Medulla oblongata (tissue), 1 donor: Measurements from ENCODE around the gene C8G.
A peak's percentile ranks its signal among the peaks of the same experiment; 100 is the strongest.

Experiments
- DNase-seq: peaks from one replicate; pipeline ENCODE4 v3.0.0-alpha.2; 2015; ENCODE audit errors: extremely low spot score

The C8G gene

GRCh38 chr9:136941231-136942111, 3.6 kb upstream of the C8G start:
- no peak for DNase-seq

DNA sequence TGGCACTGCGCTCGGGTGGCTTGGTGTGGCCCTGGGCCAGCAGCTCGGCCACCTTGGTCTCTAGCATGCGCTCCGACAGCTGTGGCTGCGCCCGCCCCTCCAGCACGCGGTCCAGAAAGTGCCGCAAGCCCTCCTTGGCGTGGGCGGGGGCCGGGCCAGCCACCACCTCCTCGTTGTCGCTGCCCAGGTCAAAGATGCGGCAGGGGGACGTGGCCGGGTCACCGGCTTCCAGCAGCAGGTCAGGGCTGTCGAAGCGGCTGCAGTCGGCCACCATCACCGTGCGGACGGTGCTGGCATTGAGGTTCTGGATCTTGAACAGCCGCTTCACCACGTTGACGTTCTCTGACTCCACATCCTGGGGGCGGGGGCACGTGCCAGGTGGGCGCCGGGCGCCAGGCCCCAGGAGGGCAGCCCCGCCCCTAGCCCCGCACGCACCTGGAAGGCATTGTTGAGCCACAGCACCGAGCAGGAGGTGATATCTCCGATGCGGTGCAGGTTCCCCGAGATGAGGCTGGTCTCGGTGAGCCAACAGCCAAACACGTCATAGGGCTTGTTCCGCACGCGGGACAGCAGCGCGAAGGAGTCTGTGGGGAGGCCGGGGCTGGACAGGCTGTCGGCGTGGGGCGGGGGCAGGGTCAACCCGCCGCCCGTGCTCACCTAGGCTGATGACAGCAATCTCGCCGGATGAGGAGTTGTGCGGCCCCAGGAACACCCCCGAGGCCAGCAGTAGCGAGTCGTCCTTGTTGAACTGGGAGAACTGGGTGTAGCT, 2.7 kb upstream of the C8G start:
- DNase-seq = no peak

- no peak for DNase-seq
Observed at GRCh38 chr9:136942881-136943230, 2.2 kb upstream of the C8G start.

GRCh38 chr9:136943291-136944211, 1.5 kb upstream of the C8G start:
- no peak for DNase-seq

DNA sequence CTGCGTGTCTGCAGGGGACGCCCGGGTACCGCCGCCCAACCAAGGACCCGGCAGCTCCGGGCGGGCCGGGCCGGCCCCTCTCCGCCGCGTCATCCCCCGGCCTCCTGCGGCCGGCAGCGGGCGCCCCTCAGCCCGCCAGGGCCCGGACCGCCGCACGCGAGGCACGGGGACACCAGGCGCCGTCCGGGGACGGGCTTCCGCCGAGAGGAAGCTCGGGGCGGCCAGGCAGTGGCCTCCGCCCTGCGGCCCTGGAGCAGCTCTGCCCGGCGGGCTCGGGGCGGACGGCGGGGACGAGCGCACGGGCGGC, 878 bp upstream of the C8G start:
- no peak for DNase-seq

DNA sequence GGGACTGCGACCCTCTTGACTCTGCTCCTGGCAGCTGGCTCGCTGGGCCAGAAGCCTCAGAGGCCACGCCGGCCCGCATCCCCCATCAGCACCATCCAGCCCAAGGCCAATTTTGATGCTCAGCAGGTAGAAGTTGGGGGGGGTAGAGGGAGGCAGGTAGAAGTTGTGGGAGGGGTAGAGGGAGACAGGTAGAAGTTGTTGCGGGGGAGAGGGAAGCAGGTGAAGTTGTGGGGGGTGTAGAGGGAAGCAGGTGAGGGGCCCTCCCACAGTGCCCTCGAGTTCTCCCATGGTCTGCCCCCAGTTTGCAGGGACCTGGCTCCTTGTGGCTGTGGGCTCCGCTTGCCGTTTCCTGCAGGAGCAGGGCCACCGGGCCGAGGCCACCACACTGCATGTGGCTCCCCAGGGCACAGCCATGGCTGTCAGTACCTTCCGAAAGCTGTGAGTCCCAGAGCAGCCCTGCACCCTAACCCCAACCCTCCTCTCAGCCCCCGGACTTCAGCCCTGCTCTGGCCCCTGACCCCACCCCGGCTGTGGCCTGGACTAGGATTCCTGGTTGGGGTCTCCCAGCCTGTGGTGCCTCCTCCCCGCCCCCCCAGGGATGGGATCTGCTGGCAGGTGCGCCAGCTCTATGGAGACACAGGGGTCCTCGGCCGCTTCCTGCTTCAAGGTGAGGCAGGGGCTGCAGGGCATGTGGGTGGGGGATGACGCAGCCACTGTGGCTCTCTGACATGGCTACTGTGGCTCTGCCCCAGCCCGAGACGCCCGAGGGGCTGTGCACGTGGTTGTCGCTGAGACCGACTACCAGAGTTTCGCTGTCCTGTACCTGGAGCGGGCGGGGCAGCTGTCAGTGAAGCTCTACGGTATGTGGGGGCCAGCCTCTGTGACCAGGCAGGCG, 537 bp downstream of the C8G start:
- no peak for DNase-seq

GRCh38 chr9:136946228-136947027, 1.4 kb downstream of the C8G start:
- no peak for DNase-seq

- peak; percentile 59 for DNase-seq
Observed at GRCh38 chr9:136947028-136947891, 2.2 kb downstream of the C8G start.

GRCh38 chr9:136947955-136948510, 3.0 kb downstream of the C8G start:
- DNase-seq = peak; percentile 79

DNA sequence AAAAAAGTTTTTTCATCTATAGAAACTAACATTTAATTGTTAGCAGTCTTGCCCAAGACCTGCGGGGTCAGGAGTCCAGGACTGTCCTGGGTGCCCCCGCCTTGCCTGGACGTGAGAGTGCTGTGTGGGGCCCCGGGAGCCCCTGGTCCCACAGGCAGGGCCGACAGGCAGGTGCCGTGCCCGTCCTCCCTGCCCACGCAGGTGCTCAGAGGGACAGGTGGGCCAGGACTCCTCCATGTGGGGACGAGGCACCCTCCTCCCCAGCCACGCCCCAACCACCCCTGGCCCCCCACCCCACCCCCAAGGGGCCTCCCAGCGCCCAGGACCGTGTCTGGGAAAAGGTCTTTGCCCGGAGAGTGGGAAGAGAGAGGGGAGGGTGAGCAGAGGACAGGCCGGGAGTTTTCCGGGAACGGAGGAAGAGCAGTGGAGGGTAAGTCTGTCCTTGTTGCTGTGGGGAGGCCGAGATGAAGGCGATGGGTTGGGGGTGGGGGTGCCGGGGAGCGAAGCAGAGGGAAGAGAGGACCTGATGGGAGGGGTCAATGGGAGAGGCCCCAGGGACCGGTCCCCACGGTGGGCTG, 4.3 kb downstream of the C8G start:
- DNase-seq = peak; percentile 25

GRCh38 chr9:136949817-136950655, 5.0 kb downstream of the C8G start:
- peak; percentile 97 for DNase-seq

- DNase-seq = peak; percentile 52
Observed at GRCh38 chr9:136950656-136951276, 5.7 kb downstream of the C8G start.

GRCh38 chr9:136951541-136952320, 6.7 kb downstream of the C8G start, which contains the start of gene LCN12:
Gene LCN12, plus strand, starts transcription at chr9:136952273. Its CDS starts 55 bp downstream, at chr9:136952328.
- DNase-seq = no peak

DNA sequence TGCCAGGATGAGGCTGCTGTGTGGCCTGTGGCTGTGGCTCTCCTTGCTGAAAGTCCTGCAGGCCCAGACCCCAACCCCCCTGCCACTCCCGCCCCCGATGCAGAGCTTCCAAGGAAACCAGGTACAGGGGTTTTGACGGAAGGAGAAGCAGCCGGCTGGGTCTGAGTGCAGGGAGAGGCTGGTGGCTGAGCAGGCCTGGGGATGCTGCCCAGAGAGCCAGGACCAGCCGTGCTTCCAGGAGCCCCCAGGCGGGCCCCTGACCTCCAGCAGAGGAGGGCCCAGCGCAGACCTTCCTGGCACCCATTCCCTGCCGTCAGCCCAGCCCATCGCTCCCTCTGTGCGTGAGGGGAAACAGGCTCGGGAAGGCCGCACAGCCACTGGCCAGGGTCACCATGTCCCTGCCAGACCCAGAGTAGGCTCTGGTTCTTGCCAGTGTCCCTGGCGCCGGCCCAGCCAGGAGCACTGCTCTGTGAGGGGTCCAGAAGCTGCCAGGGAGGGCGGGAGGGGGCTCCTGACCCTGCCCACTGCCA, 7.3 kb downstream of the C8G start:
- peak; percentile 47 for DNase-seq

- DNase-seq = no peak
Observed at GRCh38 chr9:136952876-136953770, 8.1 kb downstream of the C8G start.
